IMR-90 (cell line): Measurements from ENCODE around the gene ESR2. TPM values are rescaled to one million over a fixed set of nuclear protein-coding genes. Genes with fewer than 3 reads are reported as not detected.

Source experiments
- ATAC-seq: fragments of 200-7000 bp; cut with Tn5 transposase; 2 replicates; pipeline ENCODE4 v1.9.1; 2020; ENCODE audit warnings: low read depth, mild to moderate bottlenecking, moderate library complexity
- BruUV-seq: library from RNA; stranded (reverse); fragments of 400-500 nt; replicated peaks from 2 replicates; lab custom pipeline; 2021; lab: Mats Ljungman, UMichigan
- CTCF ChIA-PET: fragments of 300-600 bp; formaldehyde crosslinking; extraction: SDS; loops from one replicate; lab custom pipeline; 2021; ENCODE audit warnings: antibody characterized with exemption; lab: Yijun Ruan, JAX
- POLR2A ChIA-PET: fragments of 300-600 bp; sonication (Branson Sonifier 250); formaldehyde crosslinking; loops from one replicate; lab custom pipeline; 2022; ENCODE audit warnings: antibody characterized with exemption; ENCODE audit not compliant: unreplicated experiment; lab: Charles Lee
- DNase-seq: peaks from one replicate; pipeline ENCODE4 v3.0.0; 2013
- H2AFZ ChIP-seq: replicated peaks from 2 replicates; pipeline ENCODE3; 2013; ENCODE audit warnings: low read length, mild to moderate bottlenecking; ENCODE audit not compliant: poor library complexity
- H2AK5ac ChIP-seq: 2 replicates; pipeline ENCODE4 v1.6.1; 2013; ENCODE audit warnings: low read depth, low read length, inconsistent platforms
- H2AK9ac ChIP-seq: replicated peaks from 2 replicates; pipeline ENCODE3; 2013; ENCODE audit warnings: mild to moderate bottlenecking, low read depth, low read length, moderate library complexity; ENCODE audit not compliant: poor library complexity
- H2BK120ac ChIP-seq: 2 replicates; pipeline ENCODE4 v1.6.1; 2013; ENCODE audit warnings: low read depth, low read length, inconsistent platforms
- H2BK15ac ChIP-seq: 3 replicates; pipeline ENCODE4 v1.6.1; 2013; ENCODE audit warnings: low read depth, low read length, inconsistent platforms
- H2BK20ac ChIP-seq: 2 replicates; pipeline ENCODE4 v1.6.1; 2013; ENCODE audit warnings: low read depth, mild to moderate bottlenecking, inconsistent platforms, low read length, moderate library complexity
- H2BK5ac ChIP-seq: 2 replicates; pipeline ENCODE4 v1.6.1; 2013; ENCODE audit warnings: mild to moderate bottlenecking, low read depth, low read length, inconsistent platforms; ENCODE audit not compliant: poor library complexity, severe bottlenecking
- H3K14ac ChIP-seq: replicated peaks from 2 replicates; pipeline ENCODE4 v1.6.1; 2013; ENCODE audit warnings: low read depth, low read length, inconsistent platforms
- H3K18ac ChIP-seq: 2 replicates; pipeline ENCODE4 v1.6.1; 2013; ENCODE audit warnings: low read depth, low read length, control low read depth
- H3K23ac ChIP-seq: 2 replicates; pipeline ENCODE4 v1.6.1; 2013; ENCODE audit warnings: low read depth, low read length, inconsistent platforms
- H3K27ac ChIP-seq: 2 replicates; pipeline ENCODE4 v1.5.1; 2013; ENCODE audit warnings: mild to moderate bottlenecking, control low read depth, low read length; ENCODE audit not compliant: insufficient read depth
- H3K27me3 ChIP-seq: 2 replicates; pipeline ENCODE4 v1.6.1; 2013; ENCODE audit warnings: low read length; ENCODE audit not compliant: control insufficient read depth, insufficient read depth
- H3K36me3 ChIP-seq: 2 replicates; pipeline ENCODE4 v1.6.1; 2013; ENCODE audit warnings: low read length, mixed read lengths; ENCODE audit not compliant: control insufficient read depth, insufficient read depth
- H3K4ac ChIP-seq: 2 replicates; pipeline ENCODE4 v1.6.1; 2013; ENCODE audit warnings: low read depth, low read length, inconsistent platforms
- H3K4me1 ChIP-seq: 2 replicates; pipeline ENCODE4 v1.6.1; 2013; ENCODE audit warnings: low read length, mixed read lengths; ENCODE audit not compliant: control insufficient read depth, insufficient read depth
- H3K4me2 ChIP-seq: 2 replicates; pipeline ENCODE4 v1.6.1; 2013; ENCODE audit warnings: low read depth, mild to moderate bottlenecking, control low read depth, low read length, moderate library complexity
- H3K4me3 ChIP-seq: 2 replicates; pipeline ENCODE4 v1.5.1; 2013; ENCODE audit warnings: low read depth, mild to moderate bottlenecking, control low read depth, low read length, moderate library complexity; ENCODE audit not compliant: insufficient read depth
- H3K56ac ChIP-seq: 2 replicates; pipeline ENCODE4 v1.6.1; 2013; ENCODE audit warnings: low read length, inconsistent platforms; ENCODE audit not compliant: insufficient read depth; ENCODE audit errors: extremely low read depth
- H3K79me1 ChIP-seq, 2 experiments: 2 replicates each; pipeline ENCODE4 v1.6.1; 2013; ENCODE audit warnings: low read length in 2 of 2, inconsistent platforms in 1 of 2, low read depth in 1 of 2
- H3K9ac ChIP-seq: 2 replicates; pipeline ENCODE4 v1.6.1; 2013; ENCODE audit warnings: low read depth, low read length, control low read depth
- H3K9me1 ChIP-seq: 2 replicates; pipeline ENCODE4 v1.6.1; 2013; ENCODE audit warnings: low read length, inconsistent platforms; ENCODE audit not compliant: insufficient read depth
- H3K9me3 ChIP-seq: 2 replicates; pipeline ENCODE4 v1.6.1; 2013; ENCODE audit warnings: low read length; ENCODE audit not compliant: control insufficient read depth, insufficient read depth
- H4K20me1 ChIP-seq: 2 replicates; pipeline ENCODE4 v1.6.1; 2013; ENCODE audit warnings: low read length, inconsistent platforms; ENCODE audit not compliant: insufficient read depth
- H4K5ac ChIP-seq: 2 replicates; pipeline ENCODE4 v1.6.1; 2013; ENCODE audit warnings: mild to moderate bottlenecking, low read depth, low read length, control low read depth
- H4K8ac ChIP-seq, 2 experiments: 2 replicates each; pipeline ENCODE4 v1.6.1; 2013; ENCODE audit warnings: low read depth in 2 of 2, low read length in 2 of 2, control low read depth in 1 of 2, inconsistent platforms in 1 of 2
- H4K91ac ChIP-seq: 2 replicates; pipeline ENCODE4 v1.6.1; 2013; ENCODE audit warnings: low read depth, low read length, inconsistent platforms; ENCODE audit not compliant: insufficient read depth
- CEBPB ChIP-seq: IDR thresholded peaks from 2 replicates; pipeline ENCODE4 v1.6.1; 2012; ENCODE audit warnings: low read depth, low read length, improper control_type of control experiment
- CHD1 ChIP-seq: IDR thresholded peaks from 2 replicates; pipeline ENCODE4 v1.6.1; 2012; ENCODE audit warnings: low read depth, low read length, improper control_type of control experiment
- ELK1 ChIP-seq: fragments of 150-350 bp; IDR thresholded peaks from 2 replicates; pipeline ENCODE4 v1.6.1; 2016; ENCODE audit warnings: low read depth, mild to moderate bottlenecking, low read length, moderate library complexity, borderline replicate concordance
- POLR2A ChIP-seq: IDR thresholded peaks from 2 replicates; pipeline ENCODE4 v1.6.1; 2012; ENCODE audit warnings: mild to moderate bottlenecking, low read depth, low read length
- RFX5 ChIP-seq: IDR thresholded peaks from 2 replicates; pipeline ENCODE4 v1.8.0; 2012; ENCODE audit warnings: low read depth, mild to moderate bottlenecking, low read length, moderate library complexity
- WGBS, 2 experiments: methylation state at CpG; one replicate each; pipeline versions ENCODE4 v1.1.5 to v1.1.7; 2013; ENCODE audit warnings: missing lambda C conversion rate in 2 of 2; ENCODE audit not compliant: insufficient read length in 1 of 2; ENCODE audit errors: extremely low coverage in 2 of 2; 5-methylcytosine and 5-hydroxymethylcytosine counted together
- dilution Hi-C: fragments of 300-500 bp; cut with HindIII; formaldehyde crosslinking; loops from one replicate; pipeline ENCODE4 v1.14.3; 2018; ENCODE audit warnings: low sequenced_read_pairs; ENCODE audit not compliant: unreplicated experiment
- in situ Hi-C: fragments of 300-500 bp; cut with MboI; formaldehyde crosslinking; loops from 3 replicates; pipeline ENCODE4 v1.14.3; 2019; ENCODE audit warnings: low sequenced_read_pairs, inconsistent platforms, mixed read lengths
- intact Hi-C: fragments of 100-400 bp; cut with micrococcal nuclease; formaldehyde crosslinking; loops from 2 replicates; pipeline ENCODE4 v1.10.0; 2022
- polyA plus RNA-seq, 3 experiments: library from polyadenylated mRNA; depleted of rRNA; stranded (reverse); fragments of >200 nt; gene quantifications; 2 replicates each; pipeline ENCODE4 v1.2.3, GENCODE V29; 2012; ENCODE audit warnings: low replicate concordance in 1 of 3
- total RNA-seq: library from RNA; depleted of rRNA; stranded (reverse); fragments of >200 nt; gene quantifications from 2 replicates; pipeline ENCODE4 v1.2.3, GENCODE V29; 2012

ESR2 gene
- total and polyA plus RNA-seq, 2 of the 4 experiments (the other 2 are of a cell fraction), result under 0.01 to 0.03 TPM

GRCh38 chr14:64112867-64113678 lies 181.1 kb downstream of the ESR2 start:
- H4K91ac ChIP-seq, result no peak overlapping the region
- in situ Hi-C loops, result no loop called here
- intact Hi-C loops, result no loop called here
- no peak overlapping the region for H3K4me3 ChIP-seq
- no peak overlapping the region for H2BK15ac ChIP-seq
- H3K36me3 ChIP-seq, result no peaks in the 10 kb centered on the region
- no peaks in the 10 kb centered on the region for H3K9me3 ChIP-seq
- no peaks in the 10 kb centered on the region for H3K27me3 ChIP-seq
- no peaks in the 10 kb centered on the region; the same call in 1 of the 2 replicates for H3K9me1 ChIP-seq
- no peak overlapping the region for H2AFZ ChIP-seq
- H3K23ac ChIP-seq, result no peak overlapping the region
- ChIA-PET CTCF (interaction anchor here (0.5 kb wide), 1 partner anchor 308 kb away, joined by 3 read pairs; no protein-coding TSS in a partner anchor), POLR2A (no interaction called here)
- H3K27ac ChIP-seq, result no peak overlapping the region
- no peak overlapping the region for H2BK5ac ChIP-seq
- no peak overlapping the region for H3K9ac ChIP-seq
- no peak for ATAC-seq
- DNase-seq, result no peak
- no peak overlapping the region for H2AK9ac ChIP-seq
- no peak overlapping the region for H2AK5ac ChIP-seq
- no peaks in the 10 kb centered on the region for H4K20me1 ChIP-seq
- WGBS, 2 experiments, result 85% methylated on average over 7 of the region's 17 CpGs; no CpG with 5 or more reads in 1 of the 2 experiments
- dilution Hi-C loops, result no loop called here
- peaks cover 8% of the 10 kb centered on the region for H3K4me1 ChIP-seq
- H4K5ac ChIP-seq, result no peak overlapping the region
- TF ChIP-seq CEBPB, result no peak
- no peak for TF ChIP-seq CHD1
- TF ChIP-seq POLR2A, result no peak
- TF ChIP-seq ELK1, result no peak
- no peak for TF ChIP-seq RFX5
- H2BK20ac ChIP-seq, result no peak overlapping the region
- no TSS peak for BruUV-seq
- H3K4me2 ChIP-seq, result no peak overlapping the region
- no peak overlapping the region for H4K8ac ChIP-seq
- no peak overlapping the region for H3K56ac ChIP-seq
- H3K79me1 ChIP-seq, result no peaks in the 10 kb centered on the region
- H3K14ac ChIP-seq, result no peak overlapping the region
- no peak overlapping the region for H3K18ac ChIP-seq
- H3K4ac ChIP-seq, result no peak overlapping the region
- no peak overlapping the region for H2BK120ac ChIP-seq
